Neural cell (in vitro differentiated cells): ENCODE measurements around the gene NINL. TPM values are rescaled to one million over a fixed set of nuclear protein-coding genes. Genes with fewer than 3 reads are reported as not detected.

Experiments used
- H2AFZ ChIP-seq: fragments of 200-600, 300-800 bp; sonication (generic), shearing (Covaris generic); 2 replicates; pipeline ENCODE4 v1.6.0; 2014; ENCODE audit warnings: low read depth, mild to moderate bottlenecking, antibody characterized with exemption, low read length, moderate library complexity
- H3F3A ChIP-seq: fragments of 200-600 bp; shearing (Covaris generic); 2 replicates; pipeline ENCODE4 v1.6.1; 2016; ENCODE audit warnings: mild to moderate bottlenecking, moderate library complexity, mixed read lengths, antibody characterized with exemption, low read length; ENCODE audit not compliant: insufficient read depth, poor library complexity, severe bottlenecking
- H3K27ac ChIP-seq: fragments of 200-600, 300-800 bp; sonication (generic), shearing (Covaris generic); 2 replicates; pipeline ENCODE4 v1.5.1; 2014; ENCODE audit warnings: mild to moderate bottlenecking, low read length, moderate library complexity
- H3K27me3 ChIP-seq: fragments of 300-800, 200-600 bp; sonication (generic), shearing (Covaris generic); 2 replicates; pipeline ENCODE4 v1.6.0; 2014; ENCODE audit warnings: mild to moderate bottlenecking, low read depth, low read length, moderate library complexity; ENCODE audit not compliant: insufficient read depth
- H3K36me3 ChIP-seq: fragments of 300-800, 200-600 bp; sonication (generic), shearing (Covaris generic); 2 replicates; pipeline ENCODE4 v1.5.1; 2014; ENCODE audit warnings: mild to moderate bottlenecking, antibody characterized with exemption, low read length, moderate library complexity; ENCODE audit not compliant: insufficient read depth
- H3K4me2 ChIP-seq: fragments of 300-800, 200-600 bp; sonication (generic), shearing (Covaris generic); 2 replicates; pipeline ENCODE4 v1.6.0; 2014; ENCODE audit warnings: mild to moderate bottlenecking, low read length
- H3K4me3 ChIP-seq: fragments of 300-800, 200-600 bp; sonication (generic), shearing (Covaris generic); 2 replicates; pipeline ENCODE4 v1.5.1; 2014; ENCODE audit warnings: mild to moderate bottlenecking, low read length, moderate library complexity
- H3K79me2 ChIP-seq: fragments of 200-600 bp; shearing (Covaris generic); replicated peaks from 2 replicates; pipeline ENCODE4 v1.6.0; 2014; ENCODE audit warnings: mild to moderate bottlenecking, low read length, moderate library complexity; ENCODE audit not compliant: insufficient read depth
- H3K9ac ChIP-seq: fragments of 300-800, 200-600 bp; sonication (generic), shearing (Covaris generic); 2 replicates; pipeline ENCODE4 v1.6.1; 2016; ENCODE audit warnings: mild to moderate bottlenecking, low read length, mixed read lengths
- H3K9me2 ChIP-seq: fragments of 200-600 bp; shearing (Covaris generic); 2 replicates; pipeline ENCODE4 v1.6.1; 2016; ENCODE audit warnings: mild to moderate bottlenecking, low read length, mixed read lengths; ENCODE audit not compliant: insufficient read depth
- H3K9me3 ChIP-seq: fragments of 200-600, 300-800 bp; sonication (generic), shearing (Covaris generic); 2 replicates; pipeline ENCODE4 v1.6.1; 2016; ENCODE audit warnings: mild to moderate bottlenecking, mixed run types, low read length, moderate library complexity, mixed read lengths
- H4K20me1 ChIP-seq: fragments of 200-600 bp; shearing (Covaris generic); 2 replicates; pipeline ENCODE4 v1.6.1; 2016; ENCODE audit warnings: mild to moderate bottlenecking, mixed run types; ENCODE audit not compliant: insufficient read depth
- CTCF ChIP-seq: fragments of 450-650 bp; IDR thresholded peaks from 2 replicates; pipeline ENCODE4 v1.5.1; 2014; ENCODE audit warnings: antibody characterized with exemption, mild to moderate bottlenecking, moderate library complexity; ENCODE audit not compliant: poor library complexity, severe bottlenecking
- EP300 ChIP-seq: fragments of 450-650 bp; conservative IDR thresholded peaks from 2 replicates; pipeline ENCODE4 v1.6.1; 2014; ENCODE audit warnings: antibody characterized with exemption, mild to moderate bottlenecking, moderate library complexity; ENCODE audit not compliant: poor library complexity, severe bottlenecking
- EZH2 ChIP-seq: fragments of 200-600, 300-800 bp; shearing (Covaris generic), sonication (generic); IDR thresholded peaks from 2 replicates; pipeline ENCODE4 v1.6.1; 2014; ENCODE audit warnings: antibody characterized with exemption, low read length, borderline replicate concordance, mild to moderate bottlenecking; ENCODE audit not compliant: insufficient read depth, poor library complexity, severe bottlenecking
- MXI1 ChIP-seq: fragments of 450-650 bp; conservative IDR thresholded peaks from 2 replicates; pipeline ENCODE4 v1.6.1; 2014; ENCODE audit warnings: antibody characterized with exemption, mild to moderate bottlenecking; ENCODE audit not compliant: poor library complexity, severe bottlenecking
- POLR2AphosphoS5 ChIP-seq: IDR thresholded peaks from 2 replicates; pipeline ENCODE4 v1.6.1; 2012
- RAD21 ChIP-seq: fragments of 450-650 bp; conservative IDR thresholded peaks from 2 replicates; pipeline ENCODE4 v1.6.1; 2014; ENCODE audit warnings: antibody characterized with exemption, mild to moderate bottlenecking, moderate library complexity
- REST ChIP-seq: IDR thresholded peaks from 2 replicates; pipeline ENCODE4 v1.6.1; 2012; ENCODE audit warnings: borderline replicate concordance
- SMC3 ChIP-seq: fragments of 450-650 bp; conservative IDR thresholded peaks from 2 replicates; pipeline ENCODE4 v1.6.1; 2014; ENCODE audit warnings: antibody characterized with exemption, mild to moderate bottlenecking, moderate library complexity; ENCODE audit not compliant: poor library complexity
- TAF1 ChIP-seq: IDR thresholded peaks from 2 replicates; pipeline ENCODE4 v1.6.1; 2012; ENCODE audit warnings: low read depth
- polyA plus RNA-seq: library from polyadenylated mRNA; depleted of rRNA; stranded (reverse); fragments of >200 nt; gene quantifications from 2 replicates; pipeline ENCODE4 v1.2.3, GENCODE V29; 2014

NINL gene
- polyA plus RNA-seq, 1 donor from 2014 or later = 49.6 TPM

- H3K9me3 ChIP-seq = no peaks in the 10 kb centered on the region
- no peaks in the 10 kb centered on the region for H3K27me3 ChIP-seq
- H3K36me3 ChIP-seq = peaks cover 4% of the 10 kb centered on the region
- H3F3A ChIP-seq = no peaks in the 10 kb centered on the region
- H4K20me1 ChIP-seq = no peaks in the 10 kb centered on the region
- TF ChIP-seq EZH2 = no peak
- H2AFZ ChIP-seq = no peak overlapping the region
- no peak overlapping the region for H3K27ac ChIP-seq
- no peak overlapping the region for H3K4me3 ChIP-seq
- no peaks in the 10 kb centered on the region for H3K79me2 ChIP-seq
- no peak overlapping the region for H3K4me2 ChIP-seq
- no peaks in the 10 kb centered on the region for H3K9me2 ChIP-seq
- H3K9ac ChIP-seq = no peak overlapping the region
Observed at GRCh38 chr20:25457886-25458680, 127.2 kb downstream of the NINL start.

GRCh38 chr20:25454153-25454900 is 131.0 kb downstream of the NINL start:
- Histone ChIP-seq H3K27me3 (no peaks in the 10 kb centered on the region), H3K9me2 (no peaks in the 10 kb centered on the region), H3F3A (no peaks in the 10 kb centered on the region), H3K4me2 (no peak overlapping the region), H3K36me3 (no peaks in the 10 kb centered on the region), H3K27ac (no peak overlapping the region), H2AFZ (no peak overlapping the region), H4K20me1 (no peaks in the 10 kb centered on the region), H3K79me2 (no peaks in the 10 kb centered on the region), H3K4me3 (no peak overlapping the region), H3K9me3 (no peaks in the 10 kb centered on the region), H3K9ac (no peak overlapping the region)
- TF ChIP-seq TAF1 = no peak
- TF ChIP-seq POLR2AphosphoS5 = no peak
- TF ChIP-seq RAD21 = no peak
- no peak for TF ChIP-seq REST
- TF ChIP-seq MXI1 = no peak
- no peak for TF ChIP-seq CTCF
- TF ChIP-seq EP300 = no peak
- TF ChIP-seq EZH2 = no peak
- no peak for TF ChIP-seq SMC3
